ENCODE data around the gene MFSD11. TPM values are rescaled to one million over a fixed set of nuclear protein-coding genes. Genes with fewer than 3 reads are reported as not detected.
A peak's percentile ranks its signal among the peaks of the same experiment; 100 is the strongest.
"Not testable (repeated sequence)": the region's sequence is repeated elsewhere in the genome, so short reads cannot be mapped to it uniquely, and the experiment has no call there.

The MFSD11 gene
- total RNA-seq, 4 donors from 2014 or later: 17.9 to 38.9 (median 26.3) TPM

DNA sequence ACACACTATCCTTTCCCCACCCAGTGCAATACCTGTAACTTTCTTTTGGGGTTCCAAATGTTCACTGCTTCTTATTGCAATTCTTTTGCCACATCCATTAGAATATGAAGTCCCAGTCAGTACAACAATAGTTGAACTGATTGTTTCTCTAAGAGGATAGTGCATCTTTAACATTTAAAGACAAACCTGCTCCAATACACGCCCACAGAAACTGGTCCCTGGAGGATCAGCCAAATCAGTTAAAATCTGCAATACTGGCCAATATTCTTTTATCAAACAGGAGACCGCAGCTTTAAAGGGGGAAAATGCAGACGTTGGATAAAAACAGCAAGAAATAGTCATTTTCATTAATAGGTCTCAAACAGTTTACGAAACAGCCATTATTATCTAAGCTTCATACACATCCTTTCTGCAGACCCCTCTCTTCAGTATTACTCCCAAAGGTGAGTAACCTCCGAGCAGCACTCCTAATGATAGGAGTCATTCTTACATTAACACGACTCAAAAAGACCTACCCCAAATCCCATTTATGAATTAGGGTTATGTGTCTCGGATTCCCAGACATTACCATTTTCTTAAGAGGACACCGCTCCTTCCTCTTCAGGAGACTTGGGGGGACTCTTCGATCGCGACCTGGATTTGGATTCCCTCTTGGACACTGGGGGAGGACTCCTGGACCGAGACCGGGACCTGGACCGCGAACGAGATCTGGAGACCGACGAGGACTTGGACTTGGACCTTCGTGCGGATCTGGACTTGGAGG, 2.2 kb upstream of the MFSD11 start:
- DNase-seq (ENCODE audit: low spot score) (no peak), ATAC-seq (ENCODE audit: low FRiP score) (no peak)
- TF ChIP-seq, protein P1, sequence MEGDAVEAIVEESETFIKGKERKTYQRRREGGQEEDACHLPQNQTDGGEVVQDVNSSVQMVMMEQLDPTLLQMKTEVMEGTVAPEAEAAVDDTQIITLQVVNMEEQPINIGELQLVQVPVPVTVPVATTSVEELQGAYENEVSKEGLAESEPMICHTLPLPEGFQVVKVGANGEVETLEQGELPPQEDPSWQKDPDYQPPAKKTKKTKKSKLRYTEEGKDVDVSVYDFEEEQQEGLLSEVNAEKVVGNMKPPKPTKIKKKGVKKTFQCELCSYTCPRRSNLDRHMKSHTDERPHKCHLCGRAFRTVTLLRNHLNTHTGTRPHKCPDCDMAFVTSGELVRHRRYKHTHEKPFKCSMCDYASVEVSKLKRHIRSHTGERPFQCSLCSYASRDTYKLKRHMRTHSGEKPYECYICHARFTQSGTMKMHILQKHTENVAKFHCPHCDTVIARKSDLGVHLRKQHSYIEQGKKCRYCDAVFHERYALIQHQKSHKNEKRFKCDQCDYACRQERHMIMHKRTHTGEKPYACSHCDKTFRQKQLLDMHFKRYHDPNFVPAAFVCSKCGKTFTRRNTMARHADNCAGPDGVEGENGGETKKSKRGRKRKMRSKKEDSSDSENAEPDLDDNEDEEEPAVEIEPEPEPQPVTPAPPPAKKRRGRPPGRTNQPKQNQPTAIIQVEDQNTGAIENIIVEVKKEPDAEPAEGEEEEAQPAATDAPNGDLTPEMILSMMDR (IDR thresholded peaks at IDR 0.05): no peak

DNA sequence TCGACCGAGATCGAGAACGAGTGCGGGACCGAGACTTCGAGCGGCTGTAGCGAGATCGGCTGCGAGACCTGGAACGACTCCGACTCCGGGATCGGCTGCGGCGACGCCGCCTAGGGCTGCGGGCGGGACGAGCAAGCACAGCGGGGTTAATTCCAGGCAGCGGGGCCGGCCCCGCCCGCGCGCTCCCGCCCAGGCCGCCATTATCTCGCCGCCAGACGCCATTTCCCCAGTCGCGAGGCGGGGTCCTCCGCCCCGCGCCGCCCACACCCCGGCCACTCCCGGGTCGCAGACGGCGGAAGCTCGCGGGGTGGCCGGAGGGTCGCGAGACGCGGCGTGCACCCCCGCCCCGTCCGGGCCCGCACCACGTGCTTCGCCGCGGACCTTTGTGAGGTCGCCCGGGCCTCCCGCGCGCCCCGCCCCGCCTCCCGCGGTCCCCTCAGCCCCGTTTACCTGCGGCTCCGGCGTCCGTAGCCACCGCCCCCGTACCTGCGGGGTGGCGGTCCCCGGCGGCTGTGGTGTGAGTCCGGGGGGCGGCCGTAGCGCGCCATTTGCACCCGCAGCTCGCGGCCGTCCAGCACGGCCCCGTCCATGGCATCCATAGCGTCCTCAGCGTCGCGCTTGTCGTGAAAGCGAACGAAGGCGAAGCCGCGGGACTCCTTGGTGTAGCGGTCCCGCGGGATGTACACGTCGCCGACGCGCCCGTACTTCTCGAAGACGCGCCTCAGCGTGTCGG, 1.4 kb upstream of the MFSD11 start:
- TF ChIP-seq, protein P1 (IDR thresholded peaks at IDR 0.05): no peak
- DNase-seq (ENCODE audit: low spot score) (no peak), ATAC-seq (ENCODE audit: low FRiP score) (peak; percentile 12)

DNA sequence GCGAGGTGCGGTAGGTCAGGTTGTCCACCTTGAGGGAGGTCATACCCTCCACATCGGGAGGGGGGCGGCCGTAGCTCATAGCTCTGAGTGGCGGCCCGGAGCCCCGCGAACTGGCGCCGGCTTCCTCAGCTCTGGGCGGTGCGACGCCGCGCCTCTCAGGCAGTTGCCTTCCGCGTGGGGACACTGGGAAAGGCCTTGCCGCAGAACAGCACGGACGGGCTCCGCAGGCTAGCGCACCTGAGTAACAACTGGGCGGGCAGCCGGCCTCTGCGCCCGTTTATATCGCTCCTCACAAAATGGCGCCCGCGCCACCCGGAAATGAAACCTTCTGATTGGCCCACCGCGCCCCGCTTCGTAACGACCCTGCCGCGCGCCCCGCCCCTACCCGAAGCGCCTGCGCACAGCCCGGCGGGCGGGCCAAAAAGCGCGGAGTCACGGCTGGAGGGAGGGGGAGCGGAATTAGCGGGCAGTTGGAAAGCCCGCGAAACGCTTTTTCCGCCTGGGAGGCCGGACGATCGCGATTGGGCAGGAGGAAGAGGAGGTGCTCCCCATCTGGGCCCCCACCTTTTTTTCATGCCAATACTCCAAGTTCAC, 740 bp upstream of the MFSD11 start, which contains the start of gene SRSF2:
SRSF2 (minus strand) TSS at position 250 of the 594 bp plus-strand sequence; CDS start at position 79, 171 bp downstream.
- ATAC-seq (ENCODE audit: low FRiP score) (peak; percentile 91), DNase-seq (ENCODE audit: low spot score) (peak; percentile 93)
- TF ChIP-seq, protein P1 (IDR thresholded peaks at IDR 0.05): no peak

DNA sequence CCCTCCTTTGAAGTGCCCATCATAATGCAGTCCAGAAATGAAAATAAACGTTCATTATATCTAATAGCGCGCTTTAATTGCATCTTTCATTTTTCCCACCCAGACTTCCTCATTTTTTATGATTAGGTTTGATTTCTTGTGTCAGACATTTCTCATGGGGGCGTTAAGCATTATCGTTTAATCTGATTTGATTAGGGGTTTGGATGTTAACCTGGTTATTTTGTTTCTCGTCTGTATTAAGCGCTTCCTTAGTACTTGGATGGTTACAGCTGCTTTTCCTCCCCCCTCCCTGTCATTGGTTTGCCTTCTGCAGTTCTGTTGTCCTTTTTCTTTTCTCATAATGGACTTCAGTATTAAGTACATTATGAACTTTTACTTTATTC, 540 bp downstream of the MFSD11 start:
- TF ChIP-seq, protein P1 (IDR thresholded peaks at IDR 0.05): no peak
- no peak for ATAC-seq (ENCODE audit: low FRiP score)
- DNase-seq (ENCODE audit: low spot score): no peak

DNA sequence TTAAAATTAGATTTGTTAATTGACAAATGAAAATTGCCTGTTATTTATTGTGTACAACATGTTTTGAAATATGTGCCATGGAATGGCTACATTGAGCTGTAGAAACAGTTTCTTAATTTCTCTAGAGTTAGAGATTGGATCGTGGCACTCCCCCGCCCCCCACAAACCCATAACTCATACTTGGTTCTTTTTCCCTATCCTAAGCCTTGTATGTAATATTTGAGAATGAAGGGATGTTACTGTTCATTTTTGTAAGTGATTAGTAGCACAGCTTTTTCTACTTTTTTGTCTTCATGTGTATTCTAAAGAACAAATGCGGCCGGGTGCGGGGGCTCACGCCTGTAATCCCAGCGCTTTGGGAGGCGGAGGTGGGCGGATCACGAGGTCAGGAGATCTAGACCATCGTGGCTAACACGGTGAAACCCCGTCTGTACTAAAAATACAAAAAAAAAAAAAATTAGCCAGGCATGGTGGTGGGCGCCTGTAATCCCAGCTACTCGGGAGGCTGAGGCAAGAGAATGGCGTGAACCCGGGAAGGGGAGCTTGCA, 1.7 kb downstream of the MFSD11 start:
- not testable (repeated sequence) for DNase-seq (ENCODE audit: low spot score); ATAC-seq (ENCODE audit: low FRiP score)

DNA sequence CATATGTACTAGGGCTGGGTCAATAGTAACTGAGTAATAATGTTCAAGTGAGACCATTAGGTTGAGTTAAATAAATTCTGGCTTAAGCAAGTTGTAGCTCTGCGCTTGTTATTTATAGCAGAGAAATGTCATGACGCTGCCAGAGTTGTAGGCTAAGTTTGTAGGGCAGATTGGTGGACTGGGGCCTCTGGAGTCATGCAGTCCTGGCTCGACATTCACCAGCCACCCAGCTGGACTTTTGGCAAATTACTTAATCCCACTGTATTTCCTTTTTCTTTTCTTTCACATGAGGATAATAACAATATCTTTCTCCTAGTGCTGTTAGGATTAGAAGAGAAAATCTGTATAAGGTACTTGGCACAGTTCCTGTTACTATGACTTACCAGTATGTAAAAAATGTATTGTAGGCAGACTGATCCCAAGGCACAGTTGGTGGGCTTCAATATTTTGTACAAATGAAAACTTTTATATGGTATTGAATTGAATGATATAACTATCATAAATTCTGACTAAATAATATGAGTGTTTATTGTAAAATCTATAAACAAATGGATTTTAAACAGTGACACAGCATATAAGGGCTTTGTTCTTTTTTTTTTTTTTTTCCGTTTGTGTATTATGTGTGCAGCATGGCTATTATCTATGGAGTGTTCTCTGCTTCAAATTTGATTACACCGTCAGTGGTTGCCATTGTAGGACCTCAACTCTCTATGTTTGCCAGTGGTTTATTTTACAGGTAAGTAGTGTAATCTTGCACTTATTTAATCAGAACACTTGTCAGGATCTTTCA, 2.6 kb downstream of the MFSD11 start:
- TF ChIP-seq, protein P1 (IDR thresholded peaks at IDR 0.05): no peak

More for the DNA sequence above, 2.6 kb downstream of the MFSD11 start:
- ATAC-seq (ENCODE audit: low FRiP score): no peak
- no peak for DNase-seq (ENCODE audit: low spot score)
